Stimulated activated memory B cell treated with anti-CD40 and anti-IgM and Interleukin-4, amounts not matched to agents 10 μg/mL and 1 μg/mL and 100 μg/mL, for 72 hours (primary cell): ENCODE measurements around the gene CD80.
"Not testable (repeated sequence)": the region's sequence is repeated elsewhere in the genome, so short reads cannot be mapped to it uniquely, and the experiment has no call there.

Experiments used
- ATAC-seq: fragments of 150-1000 bp; cut with Tn5 transposase; 2 replicates; pipeline ENCODE4 v1.10.0; 2021
- H3K27ac Mint-ChIP-seq: one replicate; pipeline ENCODE4 v1.8.0; 2022; ENCODE audit warnings: mild to moderate bottlenecking, mixed read lengths
- H3K27me3 Mint-ChIP-seq: one replicate; pipeline ENCODE4 v1.8.0; 2022; ENCODE audit warnings: mixed read lengths
- H3K36me3 Mint-ChIP-seq: one replicate; pipeline ENCODE4 v1.8.0; 2022; ENCODE audit warnings: mixed read lengths
- H3K4me1 Mint-ChIP-seq: one replicate; pipeline ENCODE4 v1.8.0; 2022; ENCODE audit warnings: mixed read lengths
- H3K4me3 Mint-ChIP-seq: one replicate; pipeline ENCODE4 v1.8.0; 2022; ENCODE audit warnings: mild to moderate bottlenecking, moderate library complexity, mixed read lengths
- H3K9me3 Mint-ChIP-seq: one replicate; pipeline ENCODE4 v1.8.0; 2022; ENCODE audit warnings: mixed read lengths

CD80 gene

DNA sequence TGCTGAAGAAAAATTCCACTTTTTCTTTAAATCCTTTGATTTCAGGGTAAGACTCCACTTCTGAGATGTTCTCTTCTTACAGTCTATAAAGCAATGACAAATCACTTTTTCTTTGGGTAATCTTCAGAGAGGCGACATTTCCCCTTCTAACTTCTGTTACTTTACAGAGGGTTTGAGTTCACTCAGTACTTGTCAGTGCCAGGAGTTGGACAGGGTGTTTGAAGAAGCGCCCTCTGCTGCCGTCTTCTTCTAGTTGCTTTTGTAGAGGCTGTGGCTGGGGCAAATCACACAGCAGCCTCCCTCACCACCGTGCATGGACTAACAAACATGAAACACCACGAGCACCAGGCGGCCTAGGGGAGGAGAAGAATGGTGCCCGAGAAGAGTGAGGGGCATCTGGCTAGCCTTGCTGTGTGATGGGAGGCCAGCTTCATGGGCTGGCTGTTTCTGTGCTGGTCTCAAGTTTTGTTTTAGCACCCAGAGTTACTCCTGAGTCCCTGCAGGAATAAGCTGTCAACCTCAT is at the start of gene CD80:
TSS of gene CD80 (minus strand) at position 174 of the 523 bp plus-strand sequence. CDS start 1,886 bp downstream, outside the sequence.
- Mint-ChIP-seq H3K4me1 (peaks cover 70% of the 10 kb centered on the region), H3K27ac (peak within 1 kb of the TSS; percentile 100)

GRCh38 chr3:119608405-119609000 is 49.1 kb upstream of the CD80 start:
- no peak for ATAC-seq

More for the DNA sequence above, at the start of gene CD80:
- no peaks in the 10 kb centered on the region for H3K27me3 Mint-ChIP-seq
- peak; percentile 79 for ATAC-seq
- peak within 1 kb of the TSS; percentile 72 for H3K4me3 Mint-ChIP-seq
- H3K36me3 Mint-ChIP-seq = peaks cover 38% of the 10 kb centered on the region
- H3K9me3 Mint-ChIP-seq = no peaks in the 10 kb centered on the region

DNA sequence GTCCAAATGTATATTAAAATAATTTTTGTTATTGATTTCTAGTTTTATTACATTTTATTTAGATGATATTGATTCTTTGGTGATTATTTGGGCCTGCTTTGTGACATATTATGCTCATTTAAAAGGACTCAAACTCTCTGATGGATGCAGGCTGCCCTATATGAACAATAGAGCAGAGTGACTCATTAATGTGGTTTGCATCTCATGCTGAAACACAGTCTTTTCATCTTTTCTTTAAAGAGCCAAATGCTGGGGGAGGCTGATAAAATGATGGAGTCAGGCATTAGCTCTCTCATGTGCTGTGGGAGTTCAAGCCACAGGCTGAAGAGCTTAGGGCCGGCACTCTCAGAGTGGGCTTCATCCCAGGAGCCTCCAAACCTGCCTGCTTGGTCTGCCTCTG is 45.5 kb upstream of the CD80 start:
- H3K27me3 Mint-ChIP-seq = no peaks in the 10 kb centered on the region
- no peak for ATAC-seq
- peaks cover 19% of the 10 kb centered on the region for H3K36me3 Mint-ChIP-seq
- no peaks in the 10 kb centered on the region for H3K9me3 Mint-ChIP-seq
- no peak overlapping the region for H3K4me3 Mint-ChIP-seq
- H3K4me1 Mint-ChIP-seq = peaks cover 30% of the 10 kb centered on the region
- H3K27ac Mint-ChIP-seq = no peak overlapping the region

More at GRCh38 chr3:119608405-119609000, 49.1 kb upstream of the CD80 start:
- no peaks in the 10 kb centered on the region for H3K27me3 Mint-ChIP-seq
- H3K36me3 Mint-ChIP-seq = peaks cover 39% of the 10 kb centered on the region
- no peak overlapping the region for H3K27ac Mint-ChIP-seq
- H3K4me1 Mint-ChIP-seq = no peaks in the 10 kb centered on the region
- H3K9me3 Mint-ChIP-seq = peaks cover 3% of the 10 kb centered on the region
- no peak overlapping the region for H3K4me3 Mint-ChIP-seq

DNA sequence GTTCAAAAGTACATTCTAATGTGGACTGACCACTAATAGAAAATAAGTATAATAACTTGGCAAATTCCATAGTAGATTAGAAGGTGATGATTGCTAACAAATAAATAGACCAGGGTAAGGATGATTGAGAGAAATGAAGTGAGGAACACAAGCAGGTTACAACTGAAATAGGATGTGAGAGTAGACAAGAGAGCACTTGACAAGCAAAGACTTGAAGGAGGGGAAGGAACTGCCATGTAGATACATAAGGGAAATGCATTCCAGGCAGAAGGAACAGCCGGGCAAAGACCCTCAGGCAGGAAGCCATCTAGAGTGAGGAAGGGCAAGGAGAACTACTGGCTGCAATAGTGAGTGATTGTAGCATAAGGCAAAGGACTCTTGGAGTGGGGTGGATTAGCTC is 43.3 kb upstream of the CD80 start:
- no peak for ATAC-seq
- H3K9me3 Mint-ChIP-seq = no peaks in the 10 kb centered on the region
- H3K4me1 Mint-ChIP-seq = peaks cover 52% of the 10 kb centered on the region
- no peaks in the 10 kb centered on the region for H3K27me3 Mint-ChIP-seq
- no peak overlapping the region for H3K27ac Mint-ChIP-seq
- peaks cover 7% of the 10 kb centered on the region for H3K36me3 Mint-ChIP-seq
- no peak overlapping the region for H3K4me3 Mint-ChIP-seq

DNA sequence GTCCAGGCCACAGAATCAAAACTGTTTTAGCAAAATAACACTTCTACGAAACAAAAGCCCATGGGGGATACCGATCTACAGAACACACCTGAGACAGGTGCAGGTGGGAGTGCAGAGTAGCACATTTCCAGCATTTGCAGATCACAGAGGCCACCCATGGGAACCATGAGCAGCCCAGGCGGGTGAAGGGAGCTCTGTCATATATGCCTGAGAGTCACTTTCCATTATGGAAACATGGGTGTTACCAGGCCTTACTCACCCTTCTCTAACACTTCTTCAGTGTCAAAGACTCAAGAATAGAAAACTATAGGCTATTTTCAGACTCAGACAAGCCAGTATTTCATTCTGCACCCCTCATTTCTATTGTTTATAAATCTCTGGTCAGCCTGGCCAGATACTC is 41.7 kb upstream of the CD80 start:
- Mint-ChIP-seq H3K36me3 (no peaks in the 10 kb centered on the region), H3K27me3 (no peaks in the 10 kb centered on the region), H3K4me3 (peak overlapping the region; percentile 19), H3K27ac (peak overlapping the region; percentile 90), H3K9me3 (no peaks in the 10 kb centered on the region), H3K4me1 (peaks cover 66% of the 10 kb centered on the region)
- no peak for ATAC-seq

DNA sequence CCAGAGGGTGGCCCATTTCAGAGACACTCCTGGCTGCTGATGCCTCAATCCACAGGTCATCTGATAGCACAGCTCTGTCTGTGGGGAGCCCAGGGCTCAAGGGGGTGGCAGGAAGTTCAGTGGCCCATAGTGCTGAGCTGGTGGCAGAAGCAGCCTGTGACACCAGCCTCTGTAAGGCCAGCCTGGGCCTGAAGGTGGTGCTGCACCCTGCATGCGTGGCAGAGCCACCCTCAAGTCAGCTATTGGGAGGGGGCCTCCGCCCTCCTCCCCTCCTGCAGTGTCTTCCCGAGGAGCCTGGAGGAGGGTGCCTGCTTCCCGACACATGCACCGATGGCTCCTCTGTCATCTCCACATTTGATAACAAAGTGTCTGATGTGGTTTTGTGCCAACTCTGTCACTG is 41.3 kb upstream of the CD80 start:
- Mint-ChIP-seq H3K4me3 (peak overlapping the region; percentile 32), H3K9me3 (no peaks in the 10 kb centered on the region), H3K27me3 (no peaks in the 10 kb centered on the region), H3K27ac (peak overlapping the region; percentile 90), H3K36me3 (no peaks in the 10 kb centered on the region), H3K4me1 (peaks cover 70% of the 10 kb centered on the region)
- peak; percentile 79 for ATAC-seq

DNA sequence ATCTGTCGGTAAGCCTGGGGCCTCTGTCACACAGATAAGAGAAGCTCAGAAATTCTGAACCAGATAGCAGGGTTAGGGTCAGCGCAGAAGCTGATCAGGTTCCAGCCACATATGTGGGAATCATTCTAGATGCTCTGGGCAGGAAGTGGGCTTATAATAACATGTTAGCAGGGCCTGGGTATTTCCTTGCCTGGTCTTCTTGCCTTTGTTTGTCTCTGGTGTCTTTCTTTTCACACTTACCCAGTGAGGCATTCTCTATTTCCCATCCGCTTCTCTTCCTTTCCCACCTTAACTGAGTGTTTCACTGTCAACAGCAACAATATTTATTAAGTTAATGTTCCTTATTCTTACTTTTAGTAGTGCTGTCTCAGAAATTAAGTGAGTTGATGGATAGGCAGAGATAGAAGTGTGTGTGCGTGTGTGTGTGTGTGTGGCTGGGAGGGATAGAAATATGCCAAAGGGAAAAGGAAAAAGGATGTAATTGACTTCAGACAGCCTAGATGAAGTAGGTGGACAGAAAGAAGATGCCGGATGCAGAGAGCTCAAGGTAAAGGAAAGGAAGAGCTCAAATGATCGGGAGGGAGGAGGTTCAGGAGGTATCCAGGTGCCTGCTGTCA is 40.3 kb upstream of the CD80 start:
- Mint-ChIP-seq H3K4me3 (peak overlapping the region; percentile 63), H3K36me3 (no peaks in the 10 kb centered on the region), H3K4me1 (peaks cover 73% of the 10 kb centered on the region), H3K27ac (peak overlapping the region; percentile 90), H3K9me3 (no peaks in the 10 kb centered on the region), H3K27me3 (no peaks in the 10 kb centered on the region)
- ATAC-seq = no peak

DNA sequence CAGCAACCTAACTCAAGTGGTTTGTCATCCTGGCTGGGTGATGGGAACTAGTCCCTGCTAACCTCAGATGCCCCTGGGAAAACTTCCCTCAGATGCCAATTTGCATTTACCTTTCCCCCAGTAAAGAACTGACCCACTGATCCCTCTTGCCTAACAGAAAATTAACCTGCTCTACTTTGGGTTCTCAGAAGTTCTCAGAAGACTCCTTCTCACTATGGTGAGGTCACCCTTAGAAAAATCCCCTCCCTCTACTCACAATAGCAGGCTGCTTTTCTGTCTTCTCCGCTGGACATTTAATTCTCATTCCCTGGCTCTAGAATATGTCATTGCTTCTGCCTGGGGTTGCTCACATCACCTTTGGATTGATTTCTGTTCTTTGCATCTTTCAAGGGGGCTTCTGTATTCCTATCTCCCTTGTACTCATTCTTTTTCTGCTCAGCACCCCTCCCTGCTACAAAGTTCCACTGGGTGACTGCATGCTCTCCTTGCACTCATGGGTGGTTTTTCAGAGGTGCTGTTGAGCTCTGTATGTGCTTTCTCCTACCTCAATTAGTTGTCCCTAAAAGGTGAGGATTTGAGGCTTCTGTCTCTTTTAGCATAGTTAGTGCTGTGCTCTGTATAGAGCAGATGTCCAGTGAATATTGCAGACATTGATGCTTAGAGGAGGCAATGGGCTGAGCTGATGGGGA is 39.1 kb upstream of the CD80 start:
- Mint-ChIP-seq H3K4me1 (peaks cover 73% of the 10 kb centered on the region), H3K36me3 (peaks cover 6% of the 10 kb centered on the region), H3K27ac (peak overlapping the region; percentile 90), H3K9me3 (no peaks in the 10 kb centered on the region), H3K4me3 (peak overlapping the region; percentile 49), H3K27me3 (no peaks in the 10 kb centered on the region)
- peak; percentile 85 for ATAC-seq

GRCh38 chr3:119597548-119598288 is 38.3 kb upstream of the CD80 start, which contains the start of gene PLA1A:
Gene PLA1A, plus strand, starts transcription at chr3:119597885. Its CDS starts 29 bp downstream, at chr3:119597914.
- Mint-ChIP-seq H3K9me3 (no peaks in the 10 kb centered on the region), H3K27ac (peak within 1 kb of the TSS; percentile 90), H3K36me3 (peaks cover 6% of the 10 kb centered on the region), H3K4me3 (peak within 1 kb of the TSS; percentile 49), H3K27me3 (no peaks in the 10 kb centered on the region), H3K4me1 (peaks cover 73% of the 10 kb centered on the region)
- peak; percentile 46 for ATAC-seq

- Mint-ChIP-seq H3K4me1 (peaks cover 70% of the 10 kb centered on the region), H3K4me3 (peak overlapping the region; percentile 6), H3K36me3 (peaks cover 6% of the 10 kb centered on the region), H3K9me3 (no peaks in the 10 kb centered on the region), H3K27ac (peak overlapping the region; percentile 90), H3K27me3 (no peaks in the 10 kb centered on the region)
- ATAC-seq = no peak
These were observed 37.0 kb upstream of the CD80 start for GRCh38 chr3:119596398-119596797.

- peaks cover 64% of the 10 kb centered on the region for H3K4me1 Mint-ChIP-seq
- no peak overlapping the region for H3K4me3 Mint-ChIP-seq
- H3K27ac Mint-ChIP-seq = peak overlapping the region; percentile 90
- no peak for ATAC-seq
- no peaks in the 10 kb centered on the region for H3K9me3 Mint-ChIP-seq
- H3K27me3 Mint-ChIP-seq = no peaks in the 10 kb centered on the region
- H3K36me3 Mint-ChIP-seq = peaks cover 9% of the 10 kb centered on the region
These were observed 36.4 kb upstream of the CD80 start for GRCh38 chr3:119595639-119596334.

DNA sequence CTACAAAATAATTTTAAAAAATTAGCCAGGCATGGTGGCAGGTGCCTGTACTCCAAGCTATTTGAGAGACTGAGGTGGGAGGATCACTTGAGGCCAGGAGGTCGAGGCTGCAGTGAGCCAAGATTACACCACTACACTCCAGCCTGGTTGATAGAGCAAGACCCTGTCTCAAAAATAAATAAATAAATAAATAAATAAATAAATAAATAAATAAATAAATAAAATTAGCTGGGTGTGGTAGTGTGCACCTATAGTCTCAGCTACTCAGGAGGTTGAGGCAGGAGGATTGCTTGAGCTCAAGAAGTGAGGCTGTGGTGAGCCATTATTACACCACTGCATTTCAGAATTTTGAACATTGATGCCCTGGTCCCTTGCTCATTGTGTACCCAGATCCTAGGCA is 35.5 kb upstream of the CD80 start:
- not testable (repeated sequence) for H3K4me3 Mint-ChIP-seq, H3K27me3 Mint-ChIP-seq, ATAC-seq, H3K9me3 Mint-ChIP-seq, H3K27ac Mint-ChIP-seq
- Mint-ChIP-seq H3K4me1 (peaks cover 60% of the 10 kb centered on the region), H3K36me3 (peaks cover 17% of the 10 kb centered on the region)

- Mint-ChIP-seq H3K36me3 (peaks cover 26% of the 10 kb centered on the region), H3K4me3 (no peak overlapping the region), H3K27ac (peak overlapping the region; percentile 60), H3K4me1 (peaks cover 60% of the 10 kb centered on the region), H3K27me3 (no peaks in the 10 kb centered on the region), H3K9me3 (no peaks in the 10 kb centered on the region)
- no peak for ATAC-seq
These were observed 34.7 kb upstream of the CD80 start for GRCh38 chr3:119594066-119594465.

DNA sequence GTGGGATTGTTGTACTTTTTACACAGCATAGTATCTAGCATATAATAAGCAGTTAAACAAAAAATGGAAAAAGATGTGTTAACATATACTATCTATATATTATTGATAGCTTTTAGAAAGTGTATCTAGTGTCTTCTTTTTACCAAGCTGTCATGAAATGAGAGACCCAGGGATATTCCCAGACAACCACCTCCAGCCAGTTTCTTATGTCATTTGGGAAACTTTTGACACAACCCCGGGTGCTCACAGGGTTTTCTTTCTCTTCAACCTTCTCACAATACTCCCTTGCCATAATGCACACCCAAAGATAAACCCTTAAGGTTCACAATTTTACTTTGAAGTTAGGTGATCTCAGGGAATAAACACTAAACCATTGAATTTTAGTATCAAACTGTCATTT is 33.4 kb upstream of the CD80 start:
- ATAC-seq = no peak
- no peak overlapping the region for H3K4me3 Mint-ChIP-seq
- H3K27ac Mint-ChIP-seq = peak overlapping the region; percentile 33
- peaks cover 59% of the 10 kb centered on the region for H3K4me1 Mint-ChIP-seq
- no peaks in the 10 kb centered on the region for H3K9me3 Mint-ChIP-seq
- no peaks in the 10 kb centered on the region for H3K27me3 Mint-ChIP-seq
- peaks cover 34% of the 10 kb centered on the region for H3K36me3 Mint-ChIP-seq
